Loucy (cell line): ENCODE data around the gene PSMF1.

Experiments used
- EZH2phosphoT487 ChIP-seq: fragments of 200-600 bp; IDR thresholded peaks from 2 replicates; pipeline ENCODE4 v1.6.1; 2018; ENCODE audit warnings: antibody characterized with exemption, mild to moderate bottlenecking, moderate library complexity, borderline replicate concordance
- TF ChIP-seq, protein P1 (sequence below): fragments of 200-600 bp; sonication (generic); conservative IDR thresholded peaks from 2 replicates; pipeline ENCODE4 v1.5.1; 2014; ENCODE audit warnings: mild to moderate bottlenecking, antibody characterized with exemption, low read length

- TF ChIP-seq, protein P1, sequence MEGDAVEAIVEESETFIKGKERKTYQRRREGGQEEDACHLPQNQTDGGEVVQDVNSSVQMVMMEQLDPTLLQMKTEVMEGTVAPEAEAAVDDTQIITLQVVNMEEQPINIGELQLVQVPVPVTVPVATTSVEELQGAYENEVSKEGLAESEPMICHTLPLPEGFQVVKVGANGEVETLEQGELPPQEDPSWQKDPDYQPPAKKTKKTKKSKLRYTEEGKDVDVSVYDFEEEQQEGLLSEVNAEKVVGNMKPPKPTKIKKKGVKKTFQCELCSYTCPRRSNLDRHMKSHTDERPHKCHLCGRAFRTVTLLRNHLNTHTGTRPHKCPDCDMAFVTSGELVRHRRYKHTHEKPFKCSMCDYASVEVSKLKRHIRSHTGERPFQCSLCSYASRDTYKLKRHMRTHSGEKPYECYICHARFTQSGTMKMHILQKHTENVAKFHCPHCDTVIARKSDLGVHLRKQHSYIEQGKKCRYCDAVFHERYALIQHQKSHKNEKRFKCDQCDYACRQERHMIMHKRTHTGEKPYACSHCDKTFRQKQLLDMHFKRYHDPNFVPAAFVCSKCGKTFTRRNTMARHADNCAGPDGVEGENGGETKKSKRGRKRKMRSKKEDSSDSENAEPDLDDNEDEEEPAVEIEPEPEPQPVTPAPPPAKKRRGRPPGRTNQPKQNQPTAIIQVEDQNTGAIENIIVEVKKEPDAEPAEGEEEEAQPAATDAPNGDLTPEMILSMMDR, result no peak
- no peak for TF ChIP-seq EZH2phosphoT487
Observed at GRCh38 chr20:1183153-1183552, 64.8 kb downstream of the PSMF1 start.
